ENCODE data around the gene EVX1.

The EVX1 gene

DNA sequence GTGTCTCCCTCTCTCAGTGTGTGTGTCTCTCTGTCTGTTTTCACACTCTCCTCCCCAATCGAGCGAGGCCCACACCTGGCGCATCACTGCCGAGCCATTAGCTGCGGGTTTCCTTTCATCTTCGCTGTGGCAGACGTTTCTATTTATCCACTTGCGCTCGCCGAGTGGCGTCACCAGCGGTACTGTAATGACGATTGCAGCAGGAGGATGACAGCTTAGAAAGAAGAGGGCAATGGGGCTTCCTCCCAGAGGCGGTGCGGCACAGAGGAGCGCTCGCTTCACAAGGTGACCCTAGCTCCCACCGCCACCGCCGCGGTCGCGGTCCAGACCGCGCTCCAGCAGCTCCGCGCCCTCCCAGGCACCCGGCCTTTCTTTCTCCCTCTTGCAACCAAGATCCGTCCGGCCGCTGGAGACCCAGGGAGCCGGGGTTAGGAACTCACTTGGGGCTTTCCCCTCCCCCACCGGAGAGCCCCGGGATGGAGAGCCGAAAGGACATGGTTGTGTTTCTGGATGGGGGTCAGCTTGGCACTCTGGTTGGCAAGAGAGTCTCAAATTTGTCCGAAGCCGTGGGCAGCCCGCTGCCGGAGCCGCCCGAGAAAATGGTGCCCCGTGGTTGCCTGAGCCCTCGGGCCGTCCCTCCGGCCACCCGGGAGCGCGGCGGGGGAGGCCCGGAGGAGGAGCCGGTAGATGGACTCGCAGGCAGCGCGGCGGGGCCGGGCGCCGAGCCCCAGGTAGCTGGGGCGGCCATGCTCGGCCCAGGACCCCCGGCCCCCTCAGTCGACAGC lies at the start of gene EVX1:
Gene EVX1 (plus strand): TSS at position 248 of the 785 bp plus-strand sequence. CDS start 229 bp downstream, at position 477.
- DNase-seq (ENCODE audit: low spot score): no peak

DNA sequence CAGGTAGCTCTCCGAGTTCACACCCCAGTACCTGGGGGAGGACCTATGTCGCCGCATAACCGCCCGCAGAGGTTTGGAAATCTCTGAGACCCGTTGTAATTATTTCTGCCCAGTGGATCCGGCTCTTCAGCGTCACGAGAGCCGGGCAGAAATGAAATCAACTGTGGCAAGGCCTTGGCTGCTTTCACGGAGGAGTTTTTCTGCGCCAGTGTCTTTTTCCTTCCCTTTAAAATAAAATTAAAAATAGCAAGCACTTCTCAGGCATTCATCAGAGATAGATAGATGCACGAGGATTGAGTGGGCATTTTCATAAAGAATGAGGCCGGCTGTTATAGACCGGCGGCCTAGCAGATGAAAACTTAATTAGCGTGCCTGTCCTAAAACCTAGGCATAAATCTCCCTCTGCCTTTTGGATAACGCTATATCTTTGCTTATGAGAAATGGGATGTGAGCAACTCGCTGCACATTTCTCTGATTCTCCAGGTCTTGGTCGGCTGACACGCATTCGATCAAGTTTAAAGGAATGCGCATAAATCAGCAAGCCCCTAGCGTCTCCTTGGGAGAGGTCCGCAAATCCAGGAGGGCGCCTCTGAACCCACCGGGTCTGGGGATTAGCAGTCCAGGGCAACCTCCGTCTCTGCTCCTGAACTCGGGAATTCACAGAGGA lies 49.1 kb upstream of the EVX1 start:
- DNase-seq (ENCODE audit: low spot score): no peak

DNA sequence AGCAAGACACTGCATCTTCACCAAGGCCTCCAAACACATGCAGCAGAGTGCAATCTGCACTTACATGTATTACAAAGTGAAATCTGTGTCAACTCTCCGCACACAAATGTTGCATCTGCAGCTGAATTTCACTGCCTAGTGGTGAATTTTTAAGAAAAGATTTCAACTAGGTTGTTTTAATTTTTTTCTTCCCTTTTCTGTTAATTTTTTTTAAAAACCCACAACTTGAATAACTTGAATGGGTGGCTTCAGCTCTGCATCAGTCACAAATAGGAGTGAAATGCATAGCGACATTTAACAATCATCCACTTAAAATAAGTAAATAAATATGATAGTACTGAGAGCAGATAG lies 48.6 kb upstream of the EVX1 start:
- DNase-seq (ENCODE audit: low spot score): no peak

DNA sequence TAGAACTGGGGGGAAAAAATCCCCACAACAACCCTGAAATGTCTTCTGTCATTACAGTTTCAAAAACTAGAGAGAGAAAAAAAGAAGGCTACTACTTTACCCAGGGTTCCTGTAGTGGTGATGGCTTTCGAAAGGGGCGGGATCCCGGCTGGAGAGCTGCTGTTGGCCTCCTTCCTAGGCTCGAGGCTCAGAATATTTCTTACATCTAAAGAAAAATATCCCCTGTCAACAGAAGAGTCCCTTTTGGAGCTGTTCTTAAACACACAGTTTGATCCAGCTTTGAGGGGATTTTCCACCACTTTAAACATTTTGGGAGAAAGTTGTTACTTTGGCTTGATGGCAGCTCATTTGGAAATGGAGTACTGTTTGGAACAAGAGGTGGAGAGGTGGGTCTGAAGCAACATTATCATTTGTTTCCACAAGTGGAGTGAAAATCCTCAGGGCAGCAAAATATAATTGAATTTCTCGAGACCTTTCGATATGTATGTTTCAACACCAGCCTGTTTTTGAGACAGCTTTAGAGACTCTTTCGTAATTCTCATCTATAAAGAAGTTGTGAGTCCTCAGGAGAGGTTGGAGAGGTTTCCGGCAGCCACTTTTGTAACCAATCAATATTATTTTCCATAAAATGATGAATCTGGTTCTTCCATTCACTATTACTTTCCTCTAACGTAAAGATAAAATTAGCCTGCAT lies 47.8 kb upstream of the EVX1 start:
- no peak for DNase-seq (ENCODE audit: low spot score)

DNA sequence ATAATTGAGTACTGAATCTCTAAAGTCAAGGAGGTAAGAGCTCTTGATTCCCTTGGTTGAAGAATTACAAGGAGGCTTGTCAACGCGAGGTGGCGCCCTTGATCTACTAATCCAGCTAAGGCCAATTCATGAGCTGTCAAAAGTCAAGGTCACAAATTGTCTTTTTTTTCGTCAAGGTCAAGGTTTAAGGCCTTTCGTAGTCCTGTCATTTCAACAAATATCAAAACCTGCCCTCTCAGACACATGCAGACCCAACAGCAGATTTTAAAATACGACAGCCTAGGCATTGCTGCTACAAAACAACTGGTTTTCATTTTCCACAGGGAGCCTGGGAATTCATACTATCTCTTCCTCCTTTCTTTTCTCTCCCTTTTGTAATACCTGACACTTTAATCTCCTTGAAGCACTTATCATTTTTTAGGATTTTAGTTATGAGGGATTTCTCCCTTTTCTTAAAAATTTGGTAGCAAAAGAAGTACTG lies 46.3 kb upstream of the EVX1 start:
- peak; percentile 70 for DNase-seq (ENCODE audit: low spot score)

DNA sequence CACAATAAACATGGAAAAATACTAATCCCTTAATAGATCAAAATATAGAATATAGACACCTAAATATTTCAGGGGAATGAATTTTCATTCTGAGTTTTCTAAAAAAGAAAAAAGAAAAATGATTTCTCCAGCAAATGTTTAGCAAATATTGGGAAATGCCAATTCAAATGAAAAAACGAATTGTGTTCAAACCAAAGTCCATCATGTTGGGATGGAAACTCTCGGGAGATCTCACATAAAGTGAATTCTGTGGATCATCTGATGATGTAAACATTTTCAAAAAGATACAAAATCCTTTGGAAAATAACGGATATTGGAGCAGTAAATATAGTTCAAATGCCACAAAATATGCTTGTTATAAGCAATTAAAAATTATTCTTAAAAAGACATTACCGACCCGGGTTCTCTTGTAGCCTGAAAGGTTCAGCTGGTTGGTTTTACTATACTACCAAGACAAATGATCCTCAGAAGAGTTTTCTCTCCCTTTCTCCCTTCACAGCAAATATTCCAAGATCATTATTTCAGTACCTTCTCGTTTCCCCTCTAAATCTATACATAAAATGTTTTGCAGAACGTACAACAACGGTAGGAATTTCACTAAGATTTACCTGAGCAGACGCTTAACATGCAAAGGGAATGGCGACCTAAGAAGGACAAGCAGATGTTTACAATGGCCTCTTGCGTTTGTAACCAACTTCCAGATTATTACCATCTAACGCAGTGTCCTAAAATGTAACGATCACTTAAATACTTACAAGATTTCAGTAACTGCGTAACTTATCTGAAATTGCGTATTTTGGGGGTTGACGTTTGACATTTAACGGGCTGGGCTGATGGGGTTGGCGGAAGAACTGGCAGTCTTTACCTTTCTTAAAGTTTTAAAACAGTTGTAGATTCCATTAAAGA lies 45.2 kb upstream of the EVX1 start:
- no peak for DNase-seq (ENCODE audit: low spot score)

DNA sequence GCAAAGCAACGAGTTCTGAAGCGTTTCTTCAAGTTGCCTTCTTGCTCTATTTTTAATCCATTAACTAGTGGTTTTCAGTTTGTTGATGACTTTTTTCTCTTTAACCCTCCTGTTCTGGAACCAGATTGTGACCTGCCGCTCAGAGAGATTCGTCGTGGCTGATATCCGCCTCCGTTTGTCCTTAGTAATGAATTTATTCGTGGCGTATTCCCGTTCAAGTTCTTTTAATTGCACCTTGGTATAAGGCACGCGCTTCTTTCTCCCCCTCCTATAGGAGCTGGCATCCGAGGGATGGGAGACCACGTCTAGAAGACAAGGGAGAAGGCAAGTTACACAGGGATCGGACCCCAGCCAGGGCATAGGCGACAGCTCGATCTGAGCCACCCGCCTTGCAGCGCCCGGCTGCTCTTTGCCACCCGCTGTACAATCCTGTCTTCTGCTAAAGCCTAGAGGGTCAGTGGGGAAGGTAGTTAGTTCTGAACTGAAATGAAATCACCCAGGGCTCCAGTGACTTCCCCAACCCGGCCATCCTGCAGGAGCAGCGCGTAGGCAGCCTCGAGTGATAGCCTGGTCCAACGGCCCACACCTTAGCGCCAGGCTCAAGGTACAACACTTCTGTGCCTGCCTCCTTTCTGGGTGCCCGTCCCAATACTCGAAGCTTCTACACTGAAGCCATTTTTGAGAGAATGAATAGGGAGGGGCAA lies 44.3 kb upstream of the EVX1 start:
- no peak for DNase-seq (ENCODE audit: low spot score)

DNA sequence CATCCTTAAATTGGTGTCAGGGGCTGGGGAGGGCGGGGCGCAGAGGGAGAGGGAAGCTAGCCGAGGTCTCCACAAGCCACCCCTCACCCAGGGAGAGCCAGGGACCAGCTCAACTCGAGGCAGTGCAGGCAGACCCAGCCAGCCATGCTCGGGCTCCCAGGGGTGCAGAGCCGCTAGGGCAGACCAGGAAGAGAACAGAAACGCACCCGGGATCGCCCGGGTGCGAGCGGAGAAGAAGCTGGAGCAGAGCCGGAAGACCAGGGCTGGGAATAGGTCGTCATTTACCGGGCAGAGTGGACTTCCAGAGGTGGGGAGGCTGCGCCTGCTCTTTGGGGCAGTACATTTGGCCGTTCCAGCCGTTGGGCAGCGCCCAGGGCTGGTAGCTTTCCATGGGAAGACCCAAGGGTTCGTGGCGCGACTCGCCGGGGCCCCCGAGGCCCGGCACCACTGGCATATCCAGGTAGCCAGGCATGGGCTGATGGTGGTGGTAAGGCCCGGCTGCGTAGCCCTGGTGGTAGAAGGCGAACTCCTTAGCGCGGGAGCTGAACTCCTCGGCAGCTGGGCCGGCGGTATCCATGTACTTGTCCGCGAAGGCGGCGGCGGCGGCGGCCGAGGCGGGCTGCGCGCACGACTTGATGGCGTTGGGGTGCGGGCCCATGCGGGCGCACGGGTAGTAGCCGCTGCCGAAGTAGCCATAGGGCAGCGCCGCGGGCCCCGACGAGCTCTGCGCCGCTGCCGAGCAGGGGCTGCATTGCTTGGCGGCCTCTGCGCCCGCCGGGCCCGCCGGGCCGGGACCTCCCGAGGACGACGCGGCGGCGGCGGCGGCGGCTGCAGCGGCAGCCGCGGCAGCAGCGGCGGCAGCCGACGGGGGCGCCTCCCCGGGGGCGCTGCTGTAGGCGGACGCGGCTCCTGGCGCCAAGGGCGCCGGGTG lies 43.5 kb upstream of the EVX1 start:
- DNase-seq (ENCODE audit: low spot score): no peak

DNA sequence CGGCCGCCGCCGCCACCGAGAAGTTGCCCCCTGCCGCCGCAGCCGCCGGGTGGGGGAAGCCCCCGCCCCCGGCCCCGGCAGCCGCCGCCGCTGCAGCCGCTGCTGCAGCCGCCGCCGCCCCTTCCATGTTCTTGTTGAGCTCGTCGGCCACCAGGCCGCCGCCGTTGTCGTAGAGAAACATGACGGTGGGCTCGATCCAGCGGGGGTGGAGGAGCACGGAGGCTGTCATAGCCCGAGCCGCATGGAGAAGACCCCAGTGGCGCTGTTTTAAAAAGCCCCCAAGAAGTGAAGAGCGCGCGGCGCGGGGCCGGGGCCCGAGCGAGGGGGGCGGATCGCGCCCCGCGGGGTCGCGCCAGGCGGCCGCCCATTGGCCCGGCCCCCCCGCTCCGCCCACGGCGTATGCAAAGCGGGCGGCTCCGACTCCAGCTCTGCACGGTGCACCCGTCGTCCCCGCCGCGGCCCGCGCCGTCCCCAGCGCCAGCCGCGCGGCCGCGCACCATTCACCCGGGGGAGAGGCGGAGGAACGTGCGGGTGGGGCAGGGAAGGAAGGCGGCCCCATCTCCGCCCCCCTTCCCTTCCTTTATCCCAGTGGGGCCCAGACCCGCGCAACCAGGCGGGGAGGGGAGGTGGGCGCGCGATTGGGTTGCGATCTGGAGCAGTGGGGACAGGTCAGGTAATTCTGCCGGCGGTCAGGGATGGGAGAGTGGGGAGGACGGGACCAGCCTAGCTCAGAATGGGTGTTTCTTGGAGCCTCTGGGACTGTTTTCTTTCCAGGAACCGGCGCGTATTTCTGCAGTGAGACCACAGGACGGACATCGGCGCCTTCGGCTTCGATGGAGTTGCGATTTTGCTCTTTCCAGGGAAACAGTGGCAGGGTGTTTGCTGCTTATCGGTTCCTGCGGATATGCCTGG lies 42.5 kb upstream of the EVX1 start, which contains the start of gene HOXA13:
Gene HOXA13 (minus strand): TSS at position 243 of the 912 bp plus-strand sequence. CDS start 14 bp downstream, at position 229.
- DNase-seq (ENCODE audit: low spot score): no peak

DNA sequence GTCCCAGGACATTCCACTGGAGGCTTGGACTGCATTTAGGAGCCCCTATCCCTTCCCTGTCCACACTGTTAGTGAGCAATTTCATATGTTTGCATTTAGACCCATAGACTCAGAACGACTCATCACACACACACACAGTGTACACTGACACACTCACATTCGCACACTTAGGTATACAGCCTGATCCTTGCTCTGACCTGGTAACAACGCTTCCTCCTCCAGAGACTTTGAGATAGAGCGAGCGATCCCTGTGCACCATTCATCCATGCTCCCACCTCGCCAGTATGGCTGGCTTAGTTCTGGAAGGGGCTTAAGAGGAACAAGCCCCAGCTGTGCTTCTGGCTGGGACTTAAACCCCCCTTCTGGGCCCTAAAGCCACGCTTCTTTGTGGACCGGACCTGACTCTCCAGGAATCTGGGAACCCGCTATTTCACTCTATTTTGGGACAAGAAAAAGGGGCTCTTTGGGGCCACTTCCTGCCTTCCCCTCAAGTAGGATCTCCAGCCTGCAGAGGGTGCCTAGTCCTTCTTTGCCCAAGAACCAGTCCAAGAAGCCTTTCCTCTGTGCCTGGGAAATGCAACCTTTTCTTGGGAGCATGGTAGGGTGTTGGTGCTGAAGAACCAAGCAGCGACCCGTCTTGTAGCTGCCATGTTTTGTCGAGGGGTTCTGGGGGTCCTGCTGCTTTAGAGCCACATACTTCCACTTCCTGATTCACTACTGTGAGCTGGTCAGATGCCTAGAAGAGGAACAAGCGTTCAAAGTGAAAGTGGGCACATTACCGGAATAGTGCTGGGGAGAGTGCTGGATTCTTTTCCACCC lies 41.6 kb upstream of the EVX1 start:
- DNase-seq (ENCODE audit: low spot score): no peak

DNA sequence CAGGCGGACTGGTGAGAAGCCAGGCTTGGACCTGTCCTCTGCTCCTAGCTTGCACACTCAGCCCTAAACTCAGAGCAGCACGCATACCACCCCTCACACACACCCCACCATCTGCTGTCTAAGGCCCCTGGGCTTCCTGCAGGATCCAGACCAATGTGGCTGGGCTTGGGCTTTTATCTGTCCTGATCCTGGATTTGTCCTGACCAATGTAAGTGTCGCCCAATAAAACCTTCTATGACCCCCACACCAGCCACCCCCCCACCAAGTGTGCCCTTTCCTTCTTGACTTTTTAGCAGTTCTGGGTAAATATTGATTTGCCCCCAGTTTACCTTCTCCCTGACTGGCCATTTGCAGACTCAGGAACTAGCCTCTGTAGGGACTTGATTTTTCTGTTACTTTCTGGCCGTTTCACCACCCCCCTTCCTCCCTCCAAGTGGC lies 41.0 kb upstream of the EVX1 start:
- DNase-seq (ENCODE audit: low spot score): no peak

DNA sequence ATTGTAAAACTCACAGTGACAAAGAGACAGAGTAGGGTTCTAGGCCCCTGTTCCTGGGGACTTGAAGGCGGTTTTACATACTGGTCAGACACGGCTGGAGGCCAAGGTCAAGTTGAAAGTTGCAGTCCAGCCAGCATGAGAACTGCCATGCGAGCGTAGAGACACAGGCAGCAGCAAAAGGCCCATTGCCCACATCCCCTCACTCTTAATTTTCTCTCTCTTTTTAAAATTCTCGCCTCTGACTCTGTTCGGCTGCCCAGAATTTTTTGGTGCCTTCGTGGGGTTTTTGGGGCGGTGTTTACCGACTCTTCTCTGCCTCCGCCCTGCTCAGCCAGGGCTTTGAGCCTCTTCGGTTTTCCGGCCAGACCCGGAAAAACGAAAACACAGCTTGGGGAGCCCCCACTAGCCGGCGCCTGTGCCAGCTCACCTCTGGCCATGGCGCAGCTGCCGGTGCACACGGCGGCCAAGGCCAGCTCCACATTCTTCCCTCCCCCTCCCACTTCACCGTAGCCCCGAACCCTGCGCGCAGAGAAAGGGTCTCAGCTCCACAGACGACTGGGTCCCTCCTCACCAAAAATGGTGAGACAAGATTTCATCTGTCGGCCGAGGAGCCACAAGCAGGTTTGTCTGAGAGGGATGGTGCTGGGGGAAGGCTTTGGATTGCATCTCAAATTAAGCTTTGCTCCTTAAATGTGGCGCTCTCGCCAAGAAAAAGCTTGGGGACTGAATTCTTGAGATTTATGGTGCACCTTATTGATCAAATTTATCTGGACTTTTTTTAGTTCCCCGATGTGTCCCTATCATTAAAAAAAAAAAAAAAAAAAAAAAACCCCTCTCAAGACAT lies 40.4 kb upstream of the EVX1 start:
- no peak for DNase-seq (ENCODE audit: low spot score)

DNA sequence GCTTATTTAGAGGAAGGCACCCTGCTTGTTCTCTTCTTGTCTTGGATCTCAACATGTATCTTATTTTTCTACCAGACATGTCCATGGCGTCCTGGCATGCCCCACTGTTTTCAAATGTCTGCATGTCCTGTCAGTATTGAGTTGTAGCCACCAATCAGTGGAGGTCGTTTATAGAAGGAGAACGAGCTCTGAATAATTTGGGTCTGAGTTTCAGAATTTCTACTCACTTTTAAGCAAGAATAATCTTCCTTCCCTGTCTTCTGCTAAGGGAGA lies 39.8 kb upstream of the EVX1 start:
- no peak for DNase-seq (ENCODE audit: low spot score)

DNA sequence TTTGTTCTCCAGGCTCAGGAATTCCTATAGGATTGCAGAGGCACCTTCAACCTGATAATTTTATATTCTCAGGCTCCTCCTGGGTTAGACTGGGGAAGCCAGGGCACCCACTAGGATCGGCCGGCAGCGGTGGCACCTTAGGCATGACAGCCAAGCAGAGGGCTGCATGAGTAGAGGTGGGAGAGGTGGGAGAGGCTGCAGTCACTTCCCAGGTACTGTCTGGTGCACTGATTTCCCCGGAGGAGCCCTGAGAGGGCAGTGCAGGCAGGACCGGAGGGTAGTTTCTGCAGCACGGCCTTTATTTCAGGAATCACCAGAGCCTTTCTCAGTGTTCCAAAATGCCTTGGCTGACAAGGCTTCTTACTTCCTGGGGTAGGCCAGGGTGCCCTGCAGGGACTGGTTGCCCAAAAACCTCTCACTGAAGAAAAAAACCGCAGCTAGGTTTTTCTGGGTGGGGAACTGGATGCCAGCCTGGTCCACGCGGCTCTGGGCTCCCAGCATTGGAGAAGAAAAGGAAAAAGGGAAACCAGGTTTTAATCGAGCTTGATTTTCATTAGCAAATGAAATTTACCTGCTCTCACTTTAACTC lies 39.1 kb upstream of the EVX1 start:
- DNase-seq (ENCODE audit: low spot score): no peak

DNA sequence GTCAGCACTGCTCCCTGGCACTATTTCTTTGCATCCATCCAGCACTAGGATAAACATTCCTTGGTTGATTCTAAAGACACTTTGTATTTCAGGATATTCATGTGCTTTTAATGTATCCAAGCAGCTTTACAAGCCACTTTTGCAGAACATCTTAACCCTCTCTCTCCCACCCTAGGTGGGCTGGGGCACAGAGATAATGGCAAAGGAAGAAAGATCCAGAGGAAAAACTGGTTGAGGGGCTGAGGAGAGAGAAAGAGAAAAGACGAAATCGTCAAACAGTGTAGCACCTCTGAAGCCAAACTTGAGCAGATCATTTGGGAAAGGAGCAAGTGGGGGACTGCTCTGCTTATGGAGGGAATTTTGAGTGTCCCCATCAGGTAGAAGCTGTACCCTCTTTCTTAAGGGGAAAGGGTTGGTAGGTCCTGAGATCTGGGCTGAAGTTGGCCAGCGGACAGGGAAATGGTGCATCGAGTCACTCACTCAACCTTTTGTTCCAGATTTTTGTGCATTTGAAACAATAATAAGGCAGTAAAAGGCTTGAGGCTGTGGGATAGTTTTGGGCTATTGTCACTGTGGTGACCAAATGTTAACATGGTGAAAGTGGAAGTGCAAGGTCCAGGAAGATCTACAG lies 38.5 kb upstream of the EVX1 start:
- no peak for DNase-seq (ENCODE audit: low spot score)

DNA sequence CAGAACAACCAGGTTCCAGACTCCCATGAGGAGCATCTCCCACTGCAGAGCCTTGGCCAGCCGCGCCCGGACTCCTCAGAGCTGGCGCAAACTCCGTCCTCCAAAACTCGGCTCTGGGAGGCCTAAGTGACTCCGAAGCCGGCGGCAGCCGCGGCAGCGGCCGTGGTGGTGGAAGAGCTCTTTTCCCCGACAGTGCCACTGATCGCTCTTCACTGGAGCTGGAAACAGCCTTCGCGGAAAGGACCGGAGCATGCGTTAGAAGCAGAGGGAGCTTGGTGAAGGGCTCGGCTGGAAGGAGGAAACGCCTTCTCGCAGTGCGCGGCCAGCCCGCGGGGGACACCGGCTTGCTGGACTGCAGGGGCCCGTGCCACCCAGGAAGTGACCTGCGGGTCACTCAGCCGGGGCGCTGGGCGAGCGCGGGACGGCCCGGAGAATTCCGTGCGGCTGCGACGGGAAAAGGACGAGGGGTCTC lies 37.7 kb upstream of the EVX1 start:
- no peak for DNase-seq (ENCODE audit: low spot score)
